Choroid plexus epithelial cell (primary cell): Measurements from ENCODE around the gene ASF1A.
A peak's percentile ranks its signal among the peaks of the same experiment; 100 is the strongest.

Experiments used
- DNase-seq: peaks from one replicate; pipeline ENCODE4 v3.0.0-alpha.2; 2010; ENCODE audit warnings: low read depth
- H3K4me3 ChIP-seq: 2 replicates; pipeline ENCODE4 v1.5.1; 2011; ENCODE audit warnings: low read depth, mild to moderate bottlenecking, control low read depth, low read length, moderate library complexity
- TF ChIP-seq, protein P1 (sequence below): conservative IDR thresholded peaks from 2 replicates; pipeline ENCODE4 v1.5.1; 2011; ENCODE audit warnings: low read depth, mild to moderate bottlenecking, control low read depth, inconsistent platforms, low read length, moderate library complexity

The ASF1A gene

DNA sequence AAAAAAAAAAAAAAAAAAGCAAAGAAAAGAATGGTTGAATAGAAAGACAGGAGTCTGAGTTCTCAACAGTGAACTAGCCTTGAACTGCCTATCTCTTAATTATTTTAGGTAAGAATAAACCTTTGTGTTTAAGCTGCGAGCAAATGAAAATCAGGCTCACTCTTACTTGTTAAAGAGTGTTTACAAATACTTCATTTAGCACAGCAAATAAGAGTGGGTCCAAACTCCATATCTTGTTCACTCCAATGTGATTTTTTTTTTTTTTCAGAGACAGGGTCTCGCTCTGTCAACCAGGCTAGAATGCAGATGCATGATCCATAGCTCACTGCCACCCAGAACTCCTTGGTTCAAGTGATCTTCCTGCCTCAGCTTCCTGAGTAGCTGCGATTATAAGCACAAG, 29.1 kb downstream of the ASF1A start:
- DNase-seq, result no peak
- TF ChIP-seq, protein P1, sequence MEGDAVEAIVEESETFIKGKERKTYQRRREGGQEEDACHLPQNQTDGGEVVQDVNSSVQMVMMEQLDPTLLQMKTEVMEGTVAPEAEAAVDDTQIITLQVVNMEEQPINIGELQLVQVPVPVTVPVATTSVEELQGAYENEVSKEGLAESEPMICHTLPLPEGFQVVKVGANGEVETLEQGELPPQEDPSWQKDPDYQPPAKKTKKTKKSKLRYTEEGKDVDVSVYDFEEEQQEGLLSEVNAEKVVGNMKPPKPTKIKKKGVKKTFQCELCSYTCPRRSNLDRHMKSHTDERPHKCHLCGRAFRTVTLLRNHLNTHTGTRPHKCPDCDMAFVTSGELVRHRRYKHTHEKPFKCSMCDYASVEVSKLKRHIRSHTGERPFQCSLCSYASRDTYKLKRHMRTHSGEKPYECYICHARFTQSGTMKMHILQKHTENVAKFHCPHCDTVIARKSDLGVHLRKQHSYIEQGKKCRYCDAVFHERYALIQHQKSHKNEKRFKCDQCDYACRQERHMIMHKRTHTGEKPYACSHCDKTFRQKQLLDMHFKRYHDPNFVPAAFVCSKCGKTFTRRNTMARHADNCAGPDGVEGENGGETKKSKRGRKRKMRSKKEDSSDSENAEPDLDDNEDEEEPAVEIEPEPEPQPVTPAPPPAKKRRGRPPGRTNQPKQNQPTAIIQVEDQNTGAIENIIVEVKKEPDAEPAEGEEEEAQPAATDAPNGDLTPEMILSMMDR, result no peak
- H3K4me3 ChIP-seq, result no peak overlapping the region

DNA sequence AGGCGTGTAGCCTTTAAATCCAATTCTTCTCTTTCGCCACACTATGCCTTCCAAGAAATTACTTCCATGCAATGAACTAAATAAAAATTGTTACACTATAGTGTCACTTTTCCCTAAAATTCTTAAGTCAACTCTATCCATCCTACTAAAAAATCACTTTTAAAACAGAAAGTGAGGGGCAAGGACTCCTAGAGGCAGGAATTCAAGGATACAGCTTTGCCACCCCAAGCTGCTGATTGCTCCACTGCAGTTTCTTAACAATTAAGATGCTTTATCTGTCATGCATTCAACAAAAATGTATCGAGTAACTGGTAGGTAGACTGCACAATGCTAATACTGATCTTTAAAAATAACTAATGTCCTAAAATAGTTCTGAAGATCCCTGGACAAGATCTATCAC, 36.7 kb downstream of the ASF1A start:
- no peak overlapping the region for H3K4me3 ChIP-seq
- DNase-seq, result no peak
- TF ChIP-seq, protein P1, result peak; percentile 41

GRCh38 chr6:118931436-118931835, 37.5 kb downstream of the ASF1A start:
- no peak overlapping the region for H3K4me3 ChIP-seq
- TF ChIP-seq, protein P1, result no peak
- no peak for DNase-seq

GRCh38 chr6:118932421-118932820, 38.5 kb downstream of the ASF1A start:
- H3K4me3 ChIP-seq, result no peak overlapping the region
- no peak for DNase-seq
- TF ChIP-seq, protein P1, result no peak

GRCh38 chr6:118933855-118934460, 40.0 kb downstream of the ASF1A start:
- peak overlapping the region; percentile 82 for H3K4me3 ChIP-seq
- TF ChIP-seq, protein P1, result no peak
- no peak for DNase-seq

GRCh38 chr6:118934461-118935330, 40.7 kb downstream of the ASF1A start, which contains the start of gene MCM9:
TSS of gene MCM9 (minus strand) at chr6:118935159. CDS start at chr6:118931723, 3,436 bp downstream.
- TF ChIP-seq, protein P1, result no peak
- H3K4me3 ChIP-seq, result peak within 1 kb of the TSS; percentile 82
- DNase-seq, result peak; percentile 86

DNA sequence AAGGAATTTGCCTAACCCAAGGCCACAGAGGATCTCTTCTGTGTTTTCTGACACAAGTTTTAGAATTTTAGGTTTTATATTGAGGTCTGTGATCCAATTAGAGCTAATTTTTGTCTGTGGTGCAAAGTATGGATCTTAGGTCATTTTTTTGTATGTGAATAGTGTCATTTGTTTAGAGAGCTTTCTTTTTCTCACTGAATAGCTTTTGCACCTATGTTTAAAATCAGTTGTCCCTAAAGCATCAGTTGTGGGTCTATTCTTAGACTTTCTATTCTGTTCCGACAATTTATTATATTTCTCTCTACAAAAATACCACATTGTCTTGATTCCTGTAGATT, 41.3 kb downstream of the ASF1A start:
- TF ChIP-seq, protein P1, result no peak
- H3K4me3 ChIP-seq, result peak overlapping the region; percentile 82
- DNase-seq, result no peak
